ENCODE results near the gene UBLCP1.

UBLCP1 gene

DNA sequence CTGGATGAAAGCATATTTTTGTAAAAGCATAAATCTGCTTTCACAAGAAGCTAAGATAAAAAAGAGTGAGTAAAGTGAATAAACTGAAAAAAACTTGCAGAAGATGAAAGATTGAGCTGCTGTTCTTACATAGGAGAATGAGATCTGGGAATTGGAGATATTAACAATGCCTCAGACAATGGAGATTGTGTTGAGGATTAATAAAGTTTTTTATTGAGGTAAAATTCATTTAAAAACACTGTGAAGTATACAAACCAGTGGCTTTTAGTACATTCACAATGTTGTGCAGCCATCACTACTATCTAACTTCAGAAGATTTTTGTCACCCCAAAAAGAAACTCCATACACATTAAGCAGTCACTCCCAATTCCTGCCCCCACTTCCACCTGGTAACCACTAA, 19.7 kb upstream of the UBLCP1 start:
- Mint-ChIP-seq H3K4me3 (no peak overlapping the region), H3K4me1 (no peaks in the 10 kb centered on the region), H3K27me3 (ENCODE audit: low read depth) (peaks cover 25% of the 10 kb centered on the region), H3K36me3 (ENCODE audit: low read depth) (no peaks in the 10 kb centered on the region), H3K9me3 (no peaks in the 10 kb centered on the region), H3K27ac (no peak overlapping the region)
- TF ChIP-seq CTCF (IDR thresholded peaks at IDR 0.05; ENCODE audit: unreplicated experiment in 3 of 3) = no peak

DNA sequence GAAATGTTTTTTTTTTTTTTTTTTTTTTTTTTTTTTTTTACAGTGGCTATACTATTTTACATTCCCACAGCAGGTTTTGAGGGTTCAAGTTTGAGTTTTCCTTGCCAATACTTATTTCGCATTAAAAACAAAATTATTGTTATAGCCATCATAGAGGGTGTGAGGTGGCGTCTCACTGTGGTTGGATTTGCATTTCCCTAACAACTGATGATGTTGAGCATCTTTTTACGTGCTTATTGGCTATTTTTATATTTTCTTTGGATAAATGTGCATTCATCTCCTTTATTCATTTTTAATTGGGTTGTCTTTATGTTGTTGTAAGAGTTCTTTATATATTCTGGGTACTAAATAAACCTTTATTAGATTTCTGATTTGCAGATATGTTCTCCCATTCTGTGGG, 18.9 kb upstream of the UBLCP1 start:
- peaks cover 33% of the 10 kb centered on the region for H3K27me3 Mint-ChIP-seq (ENCODE audit: low read depth)
- no peak for TF ChIP-seq CTCF (IDR thresholded peaks at IDR 0.05; ENCODE audit: unreplicated experiment in 3 of 3)
- H3K36me3 Mint-ChIP-seq (ENCODE audit: low read depth) = no peaks in the 10 kb centered on the region
- H3K27ac Mint-ChIP-seq = no peak overlapping the region
- H3K4me3 Mint-ChIP-seq = no peak overlapping the region
- H3K4me1 Mint-ChIP-seq = no peaks in the 10 kb centered on the region
- no peaks in the 10 kb centered on the region for H3K9me3 Mint-ChIP-seq

DNA sequence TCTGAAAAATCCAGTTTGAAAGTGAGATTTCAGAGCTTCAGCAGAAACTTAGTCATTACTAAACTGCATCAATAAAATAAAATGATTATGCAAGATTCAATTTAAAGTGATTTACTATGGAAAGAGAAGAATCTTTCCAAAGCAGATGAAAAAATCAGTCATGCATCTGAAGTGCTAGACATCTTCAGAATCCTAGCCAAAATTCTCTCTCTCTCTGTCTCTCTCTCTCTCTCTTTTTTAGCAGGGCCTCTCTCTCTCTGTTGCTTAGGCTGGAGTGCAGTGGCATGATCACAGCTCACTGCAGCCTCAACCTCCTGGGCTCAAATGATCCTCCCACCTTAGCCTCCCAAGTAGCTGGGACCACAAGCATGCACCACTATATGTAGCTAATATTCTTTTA, 18.2 kb upstream of the UBLCP1 start:
- H3K4me1 Mint-ChIP-seq = no peaks in the 10 kb centered on the region
- TF ChIP-seq CTCF (IDR thresholded peaks at IDR 0.05; ENCODE audit: unreplicated experiment in 3 of 3) = no peak
- no peaks in the 10 kb centered on the region for H3K36me3 Mint-ChIP-seq (ENCODE audit: low read depth)
- no peaks in the 10 kb centered on the region for H3K9me3 Mint-ChIP-seq
- H3K27ac Mint-ChIP-seq = no peak overlapping the region
- H3K27me3 Mint-ChIP-seq (ENCODE audit: low read depth) = peaks cover 38% of the 10 kb centered on the region
- no peak overlapping the region for H3K4me3 Mint-ChIP-seq

GRCh38 chr5:159249158-159249557, 13.9 kb upstream of the UBLCP1 start:
- peaks cover 50% of the 10 kb centered on the region for H3K27me3 Mint-ChIP-seq (ENCODE audit: low read depth)
- no peak overlapping the region for H3K4me3 Mint-ChIP-seq
- no peaks in the 10 kb centered on the region for H3K36me3 Mint-ChIP-seq (ENCODE audit: low read depth)
- no peaks in the 10 kb centered on the region for H3K9me3 Mint-ChIP-seq
- no peak overlapping the region for H3K27ac Mint-ChIP-seq
- no peak for TF ChIP-seq CTCF (IDR thresholded peaks at IDR 0.05; ENCODE audit: unreplicated experiment in 3 of 3)
- no peaks in the 10 kb centered on the region for H3K4me1 Mint-ChIP-seq

GRCh38 chr5:159252195-159252594, 10.9 kb upstream of the UBLCP1 start:
- no peak for TF ChIP-seq CTCF (IDR thresholded peaks at IDR 0.05; ENCODE audit: unreplicated experiment in 3 of 3)
- Mint-ChIP-seq H3K4me3 (no peak overlapping the region), H3K27ac (no peak overlapping the region), H3K27me3 (ENCODE audit: low read depth) (peaks cover 52% of the 10 kb centered on the region), H3K4me1 (no peaks in the 10 kb centered on the region), H3K9me3 (no peaks in the 10 kb centered on the region), H3K36me3 (ENCODE audit: low read depth) (no peaks in the 10 kb centered on the region)

GRCh38 chr5:159257007-159257406, 6.1 kb upstream of the UBLCP1 start:
- Mint-ChIP-seq H3K4me1 (no peaks in the 10 kb centered on the region), H3K27me3 (ENCODE audit: low read depth) (peaks cover 40% of the 10 kb centered on the region), H3K9me3 (no peaks in the 10 kb centered on the region), H3K4me3 (no peak overlapping the region), H3K27ac (no peak overlapping the region), H3K36me3 (ENCODE audit: low read depth) (no peaks in the 10 kb centered on the region)
- no peak for TF ChIP-seq CTCF (IDR thresholded peaks at IDR 0.05; ENCODE audit: unreplicated experiment in 3 of 3)
